SK-N-SH (cell line): Measurements from ENCODE around the gene CPNE7.

Experiments
- CTCF ChIP-seq: fragments of 200-600 bp; sonication (generic); IDR thresholded peaks from 2 replicates; pipeline ENCODE4 v1.6.1; 2017; ENCODE audit warnings: antibody characterized with exemption, mild to moderate bottlenecking, moderate library complexity
- EP300 ChIP-seq, 2 experiments: IDR thresholded peaks; 2 replicates each; pipeline versions ENCODE4 v1.4.0 to v1.6.1; 2012; ENCODE audit warnings: borderline replicate concordance in 1 of 2, low read depth in 1 of 2, low read length in 1 of 2
- EZH2phosphoT487 ChIP-seq: fragments of 200-600 bp; sonication (generic); IDR thresholded peaks from 2 replicates; pipeline ENCODE4 v1.6.1; 2017; ENCODE audit warnings: low read depth, mixed run types, mild to moderate bottlenecking, antibody characterized with exemption, moderate library complexity, borderline replicate concordance
- FOSL2 ChIP-seq: IDR thresholded peaks from 2 replicates; pipeline ENCODE4 v1.4.0; 2012; ENCODE audit warnings: low read depth, mild to moderate bottlenecking, moderate library complexity, borderline replicate concordance
- FOXJ3 ChIP-seq: sonication (generic); formaldehyde crosslinking; IDR thresholded peaks from 2 replicates; pipeline ENCODE4 v1.5.1; 2020; ENCODE audit warnings: mild to moderate bottlenecking, missing genetic modification reagents
- MEF2A ChIP-seq: IDR thresholded peaks from 2 replicates; pipeline ENCODE4 v1.4.0; 2012; ENCODE audit warnings: low read depth, borderline replicate concordance
- NRF1 ChIP-seq: IDR thresholded peaks from 2 replicates; pipeline ENCODE4 v1.6.1; 2012; ENCODE audit warnings: low read depth, mild to moderate bottlenecking, low read length
- PBX3 ChIP-seq: IDR thresholded peaks from 2 replicates; pipeline ENCODE4; 2012
- RXRA ChIP-seq: IDR thresholded peaks from 2 replicates; pipeline ENCODE4 v1.4.0; 2012; ENCODE audit warnings: low read depth, mild to moderate bottlenecking, borderline replicate concordance
- SMC3 ChIP-seq: IDR thresholded peaks from 2 replicates; pipeline ENCODE4 v1.6.1; 2012; ENCODE audit warnings: low read depth, low read length, improper control_type of control experiment
- TAF1 ChIP-seq: IDR thresholded peaks from 2 replicates; pipeline ENCODE4 v1.6.1; 2012; ENCODE audit warnings: low read depth, mild to moderate bottlenecking, low read length, moderate library complexity, borderline replicate concordance
- TF ChIP-seq, protein P1 (sequence below): IDR thresholded peaks from 2 replicates; pipeline ENCODE4 v1.6.1; 2012; ENCODE audit warnings: mild to moderate bottlenecking, low read depth, low read length, moderate library complexity
- TF ChIP-seq, protein P2 (sequence below): IDR thresholded peaks from 2 replicates; pipeline ENCODE4 v1.4.0; 2012; ENCODE audit warnings: low read depth, borderline replicate concordance
- TF ChIP-seq, protein P3 (sequence below): fragments of 150-350 bp; IDR thresholded peaks from 2 replicates; pipeline ENCODE4 v1.6.1; 2017; ENCODE audit warnings: antibody characterized with exemption, low read length, low read depth, borderline replicate concordance

GRCh38 chr16:89576153-89577054, 846 bp downstream of the CPNE7 start:
- TF ChIP-seq SMC3 (no peak), MEF2A (no peak), CTCF (no peak), NRF1 (no peak), FOXJ3 (no peak), FOSL2 (no peak), TAF1 (no peak), EP300 (IDR thresholded peaks at IDR 0.05; ENCODE audit: borderline replicate concordance in 1 of 2, low read depth in 1 of 2, low read length in 1 of 2) (no peak), EZH2phosphoT487 (no peak), PBX3 (no peak), RXRA (no peak)
- TF ChIP-seq, protein P1, sequence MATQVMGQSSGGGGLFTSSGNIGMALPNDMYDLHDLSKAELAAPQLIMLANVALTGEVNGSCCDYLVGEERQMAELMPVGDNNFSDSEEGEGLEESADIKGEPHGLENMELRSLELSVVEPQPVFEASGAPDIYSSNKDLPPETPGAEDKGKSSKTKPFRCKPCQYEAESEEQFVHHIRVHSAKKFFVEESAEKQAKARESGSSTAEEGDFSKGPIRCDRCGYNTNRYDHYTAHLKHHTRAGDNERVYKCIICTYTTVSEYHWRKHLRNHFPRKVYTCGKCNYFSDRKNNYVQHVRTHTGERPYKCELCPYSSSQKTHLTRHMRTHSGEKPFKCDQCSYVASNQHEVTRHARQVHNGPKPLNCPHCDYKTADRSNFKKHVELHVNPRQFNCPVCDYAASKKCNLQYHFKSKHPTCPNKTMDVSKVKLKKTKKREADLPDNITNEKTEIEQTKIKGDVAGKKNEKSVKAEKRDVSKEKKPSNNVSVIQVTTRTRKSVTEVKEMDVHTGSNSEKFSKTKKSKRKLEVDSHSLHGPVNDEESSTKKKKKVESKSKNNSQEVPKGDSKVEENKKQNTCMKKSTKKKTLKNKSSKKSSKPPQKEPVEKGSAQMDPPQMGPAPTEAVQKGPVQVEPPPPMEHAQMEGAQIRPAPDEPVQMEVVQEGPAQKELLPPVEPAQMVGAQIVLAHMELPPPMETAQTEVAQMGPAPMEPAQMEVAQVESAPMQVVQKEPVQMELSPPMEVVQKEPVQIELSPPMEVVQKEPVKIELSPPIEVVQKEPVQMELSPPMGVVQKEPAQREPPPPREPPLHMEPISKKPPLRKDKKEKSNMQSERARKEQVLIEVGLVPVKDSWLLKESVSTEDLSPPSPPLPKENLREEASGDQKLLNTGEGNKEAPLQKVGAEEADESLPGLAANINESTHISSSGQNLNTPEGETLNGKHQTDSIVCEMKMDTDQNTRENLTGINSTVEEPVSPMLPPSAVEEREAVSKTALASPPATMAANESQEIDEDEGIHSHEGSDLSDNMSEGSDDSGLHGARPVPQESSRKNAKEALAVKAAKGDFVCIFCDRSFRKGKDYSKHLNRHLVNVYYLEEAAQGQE = no peak
- TF ChIP-seq, protein P2, sequence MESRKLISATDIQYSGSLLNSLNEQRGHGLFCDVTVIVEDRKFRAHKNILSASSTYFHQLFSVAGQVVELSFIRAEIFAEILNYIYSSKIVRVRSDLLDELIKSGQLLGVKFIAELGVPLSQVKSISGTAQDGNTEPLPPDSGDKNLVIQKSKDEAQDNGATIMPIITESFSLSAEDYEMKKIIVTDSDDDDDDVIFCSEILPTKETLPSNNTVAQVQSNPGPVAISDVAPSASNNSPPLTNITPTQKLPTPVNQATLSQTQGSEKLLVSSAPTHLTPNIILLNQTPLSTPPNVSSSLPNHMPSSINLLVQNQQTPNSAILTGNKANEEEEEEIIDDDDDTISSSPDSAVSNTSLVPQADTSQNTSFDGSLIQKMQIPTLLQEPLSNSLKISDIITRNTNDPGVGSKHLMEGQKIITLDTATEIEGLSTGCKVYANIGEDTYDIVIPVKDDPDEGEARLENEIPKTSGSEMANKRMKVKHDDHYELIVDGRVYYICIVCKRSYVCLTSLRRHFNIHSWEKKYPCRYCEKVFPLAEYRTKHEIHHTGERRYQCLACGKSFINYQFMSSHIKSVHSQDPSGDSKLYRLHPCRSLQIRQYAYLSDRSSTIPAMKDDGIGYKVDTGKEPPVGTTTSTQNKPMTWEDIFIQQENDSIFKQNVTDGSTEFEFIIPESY = no peak
- TF ChIP-seq, protein P3, sequence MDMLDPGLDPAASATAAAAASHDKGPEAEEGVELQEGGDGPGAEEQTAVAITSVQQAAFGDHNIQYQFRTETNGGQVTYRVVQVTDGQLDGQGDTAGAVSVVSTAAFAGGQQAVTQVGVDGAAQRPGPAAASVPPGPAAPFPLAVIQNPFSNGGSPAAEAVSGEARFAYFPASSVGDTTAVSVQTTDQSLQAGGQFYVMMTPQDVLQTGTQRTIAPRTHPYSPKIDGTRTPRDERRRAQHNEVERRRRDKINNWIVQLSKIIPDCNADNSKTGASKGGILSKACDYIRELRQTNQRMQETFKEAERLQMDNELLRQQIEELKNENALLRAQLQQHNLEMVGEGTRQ = no peak
